Measurements from ENCODE around the gene RABGAP1L. TPM values are rescaled to one million over a fixed set of nuclear protein-coding genes. Genes with fewer than 3 reads are reported as not detected.

Gene RABGAP1L
- polyA plus RNA-seq, 1 donor from 2014 or later: 88.6 TPM

DNA sequence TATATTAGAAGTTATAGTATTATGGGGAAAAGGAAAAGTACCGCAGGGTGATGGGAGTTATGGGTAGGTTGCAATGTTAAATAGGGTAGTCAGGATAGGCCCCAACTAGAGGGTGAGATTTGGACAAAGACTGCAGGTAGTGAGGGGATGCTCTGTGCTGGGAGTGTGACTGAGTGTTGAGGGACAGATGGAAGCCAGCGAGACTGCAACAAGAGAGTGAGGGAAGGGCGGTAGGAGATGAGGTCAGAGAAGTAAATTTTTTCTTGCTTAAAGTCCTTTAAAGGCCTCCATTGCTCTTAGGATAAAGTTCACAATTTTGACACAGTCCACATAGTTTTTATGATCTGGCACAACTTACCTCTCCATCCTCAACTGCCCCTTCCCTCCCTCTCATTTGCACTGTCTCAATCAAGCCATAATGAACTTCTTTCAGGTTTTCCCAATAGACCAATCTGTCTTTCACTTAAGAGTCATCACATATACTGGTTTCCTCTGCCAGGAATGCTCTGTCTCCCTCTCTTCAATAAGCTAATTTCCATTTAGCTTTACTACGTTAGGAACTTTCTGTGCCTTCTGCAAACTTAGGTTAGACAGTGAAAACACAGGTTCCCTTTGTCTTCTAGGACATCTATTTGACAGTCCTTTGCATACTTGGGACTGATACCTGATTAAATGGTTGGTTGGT lies 602.7 kb downstream of the RABGAP1L start:
- peaks cover 0 to 3% (median 0%) of the 10 kb centered on the region in 3 donors for H3K9me3 Mint-ChIP-seq
- peaks cover 0 to 5% (median 0%) of the 10 kb centered on the region in 3 donors for H3K4me1 Mint-ChIP-seq
- no peaks in the 10 kb centered on the region for H3K27me3 Mint-ChIP-seq
- H3K36me3 Mint-ChIP-seq: peaks cover 2% of the 10 kb centered on the region
- H3K4me3 Mint-ChIP-seq: no peak overlapping the region
- no peak overlapping the region for H3K27ac Mint-ChIP-seq

DNA sequence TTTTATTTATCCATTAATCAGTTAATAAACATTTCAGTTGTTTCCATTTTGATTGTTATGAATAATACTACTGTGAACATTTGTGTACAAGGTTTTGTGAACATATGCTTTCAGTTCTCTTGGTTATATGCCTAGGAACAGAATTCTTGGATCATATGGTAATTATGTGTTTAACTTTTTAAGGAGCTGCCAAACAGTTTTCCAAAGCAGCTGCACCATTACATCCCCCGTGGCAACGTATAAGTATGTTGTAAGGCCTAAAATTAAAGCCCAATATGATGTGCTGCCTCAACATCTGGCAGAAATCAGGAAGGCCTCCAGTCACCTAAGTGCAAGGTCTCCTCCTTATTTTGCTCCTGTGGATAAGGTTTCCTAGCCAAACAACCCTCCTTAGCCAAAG lies 604.9 kb downstream of the RABGAP1L start:
- H3K27ac Mint-ChIP-seq: no peak overlapping the region
- H3K4me3 Mint-ChIP-seq: no peak overlapping the region
- H3K27me3 Mint-ChIP-seq: no peaks in the 10 kb centered on the region
- peaks cover 0 to 3% (median 0%) of the 10 kb centered on the region in 3 donors for H3K9me3 Mint-ChIP-seq
- peaks cover 2% of the 10 kb centered on the region for H3K36me3 Mint-ChIP-seq
- H3K4me1 Mint-ChIP-seq: peaks cover 0 to 5% (median 3%) of the 10 kb centered on the region in 3 donors

DNA sequence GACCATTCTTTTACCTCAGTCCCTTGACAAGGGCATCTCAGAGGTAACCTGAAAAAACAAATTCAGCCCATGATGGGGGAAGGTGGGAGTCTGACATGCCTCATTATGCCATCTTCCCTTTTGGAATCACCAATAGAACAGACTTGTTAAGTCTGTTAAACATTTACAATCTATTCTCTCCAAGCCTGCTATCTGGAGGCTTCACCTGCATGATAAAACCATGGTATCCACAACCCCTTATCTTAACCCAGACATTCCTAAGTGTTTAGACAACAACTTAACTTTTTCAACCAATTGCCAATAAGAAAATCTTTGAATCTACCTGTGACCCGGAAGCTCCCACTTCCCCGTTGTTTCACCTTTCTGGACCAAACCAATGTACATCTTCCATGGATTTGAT lies 607.4 kb downstream of the RABGAP1L start:
- H3K27ac Mint-ChIP-seq: peak overlapping the region in 1 of 3 donors; percentile 20
- H3K36me3 Mint-ChIP-seq: peaks cover 2% of the 10 kb centered on the region
- H3K4me3 Mint-ChIP-seq: no peak overlapping the region
- peaks cover 0 to 3% (median 0%) of the 10 kb centered on the region in 3 donors for H3K9me3 Mint-ChIP-seq
- H3K4me1 Mint-ChIP-seq: peaks cover 0 to 9% (median 3%) of the 10 kb centered on the region in 3 donors
- H3K27me3 Mint-ChIP-seq: no peaks in the 10 kb centered on the region

DNA sequence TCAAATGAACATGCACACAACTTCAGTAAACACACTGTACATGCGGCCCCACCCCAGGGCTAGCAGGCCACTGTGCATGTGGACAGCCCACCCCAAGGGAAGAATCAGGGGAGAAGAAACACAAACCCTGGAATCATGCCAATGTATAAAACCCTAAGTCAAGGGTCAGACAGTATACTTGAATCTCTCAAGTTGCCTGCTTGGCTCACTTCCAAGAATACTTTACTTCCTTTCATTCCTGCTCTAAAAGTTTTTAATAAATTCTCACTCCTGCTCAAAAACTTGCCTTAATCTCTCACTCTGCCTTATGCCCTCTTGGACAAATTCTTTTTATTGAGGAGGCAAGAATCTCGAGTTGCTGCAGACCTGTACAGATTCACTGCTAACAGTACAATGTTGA lies 609.2 kb downstream of the RABGAP1L start:
- no peaks in the 10 kb centered on the region for H3K9me3 Mint-ChIP-seq
- H3K4me3 Mint-ChIP-seq: no peak overlapping the region
- H3K27me3 Mint-ChIP-seq: no peaks in the 10 kb centered on the region
- peak overlapping the region in 1 of 3 donors; percentile 73 for H3K27ac Mint-ChIP-seq
- H3K4me1 Mint-ChIP-seq: peaks cover 0 to 4% (median 3%) of the 10 kb centered on the region in 3 donors
- H3K36me3 Mint-ChIP-seq: peaks cover 2% of the 10 kb centered on the region

GRCh38 chr1:174768949-174769348 lies 609.6 kb downstream of the RABGAP1L start:
- Mint-ChIP-seq H3K27me3 (no peaks in the 10 kb centered on the region), H3K27ac (no peak overlapping the region), H3K36me3 (peaks cover 2% of the 10 kb centered on the region), H3K9me3 (no peaks in the 10 kb centered on the region), H3K4me3 (no peak overlapping the region), H3K4me1 (peaks cover 0 to 4% (median 3%) of the 10 kb centered on the region in 3 donors)

DNA sequence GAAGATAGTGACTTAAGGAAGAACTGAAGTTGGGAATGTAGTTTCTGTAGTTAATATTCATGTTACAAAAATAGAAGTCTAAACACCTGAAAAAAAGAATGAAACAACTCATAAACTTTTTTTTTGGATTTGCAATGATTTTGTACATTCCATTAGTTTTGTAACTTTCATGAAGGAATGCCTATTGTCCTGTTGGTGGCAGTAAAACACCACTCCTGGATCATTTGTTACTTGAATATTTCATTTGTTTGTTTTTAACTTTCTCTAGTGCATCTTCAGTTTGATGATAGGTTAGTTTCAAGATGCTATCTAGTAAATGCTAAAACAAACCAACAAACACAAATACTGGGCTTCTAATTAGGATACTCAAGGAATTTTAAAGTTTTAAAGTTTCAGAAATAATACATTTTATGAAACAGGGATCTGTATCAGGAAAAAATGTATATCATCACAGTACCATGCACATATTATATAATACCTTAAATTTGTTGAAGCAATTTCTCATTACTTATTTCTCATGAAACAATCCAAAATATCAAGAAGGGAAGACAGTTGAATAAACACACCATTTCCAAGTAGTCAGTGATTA lies 610.7 kb downstream of the RABGAP1L start:
- Mint-ChIP-seq H3K9me3 (no peaks in the 10 kb centered on the region), H3K27ac (no peak overlapping the region), H3K4me3 (no peak overlapping the region), H3K4me1 (peaks cover 0 to 8% (median 3%) of the 10 kb centered on the region in 3 donors), H3K27me3 (no peaks in the 10 kb centered on the region), H3K36me3 (peaks cover 2% of the 10 kb centered on the region)

GRCh38 chr1:174775621-174776020 lies 616.3 kb downstream of the RABGAP1L start:
- Mint-ChIP-seq H3K27me3 (no peaks in the 10 kb centered on the region), H3K9me3 (peaks cover 0 to 3% (median 2%) of the 10 kb centered on the region in 3 donors), H3K4me1 (peaks cover 6 to 25% (median 9%) of the 10 kb centered on the region in 3 donors), H3K36me3 (peaks cover 2% of the 10 kb centered on the region), H3K27ac (no peak overlapping the region), H3K4me3 (no peak overlapping the region)

DNA sequence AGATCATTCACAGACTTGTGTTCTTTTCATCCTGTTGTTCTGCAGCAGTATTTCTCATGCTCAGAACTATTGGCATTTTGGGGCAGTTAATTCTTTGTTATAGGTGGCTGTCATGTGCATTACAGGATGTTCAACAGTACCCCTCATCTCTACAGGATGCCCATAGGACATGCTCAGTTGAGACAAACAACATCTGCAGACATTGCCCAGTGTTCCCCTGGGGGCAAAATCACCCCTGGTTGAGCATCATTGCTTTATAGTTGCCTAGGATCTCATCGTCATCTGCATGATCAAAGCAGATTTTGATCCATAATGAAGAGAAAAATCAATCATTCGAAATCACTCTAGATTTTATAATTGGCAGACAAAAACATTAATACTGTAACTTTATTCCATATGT lies 617.9 kb downstream of the RABGAP1L start:
- Mint-ChIP-seq H3K9me3 (peaks cover 0 to 3% (median 2%) of the 10 kb centered on the region in 3 donors), H3K4me3 (no peak overlapping the region), H3K27ac (peak overlapping the region in 1 of 3 donors; percentile 41), H3K36me3 (peaks cover 3% of the 10 kb centered on the region), H3K27me3 (no peaks in the 10 kb centered on the region), H3K4me1 (peaks cover 6 to 25% (median 9%) of the 10 kb centered on the region in 3 donors)

- no peaks in the 10 kb centered on the region for H3K27me3 Mint-ChIP-seq
- peaks cover 3 to 15% (median 6%) of the 10 kb centered on the region in 3 donors for H3K4me1 Mint-ChIP-seq
- H3K4me3 Mint-ChIP-seq: no peak overlapping the region
- H3K9me3 Mint-ChIP-seq: no peaks in the 10 kb centered on the region
- H3K27ac Mint-ChIP-seq: no peak overlapping the region
- H3K36me3 Mint-ChIP-seq: peaks cover 7% of the 10 kb centered on the region
Observed at GRCh38 chr1:174785510-174785909, 626.2 kb downstream of the RABGAP1L start.

DNA sequence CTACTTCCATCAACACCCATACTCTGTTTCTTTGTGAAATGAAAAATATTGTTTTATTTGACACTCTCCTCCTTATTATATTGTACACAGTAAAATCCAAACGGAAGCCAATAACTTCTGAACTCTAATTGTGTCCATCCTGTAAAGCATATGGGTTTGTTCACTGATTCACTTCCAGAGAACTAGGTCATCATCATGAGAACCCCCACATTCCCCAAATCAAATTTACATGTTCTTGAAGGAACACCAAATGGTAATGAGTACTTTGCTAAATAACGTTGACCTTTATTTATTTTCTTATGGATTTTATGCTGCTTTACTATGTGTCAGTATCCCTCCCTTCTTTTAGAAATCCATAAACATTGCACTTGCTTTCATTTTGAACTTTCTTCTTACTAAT lies 627.0 kb downstream of the RABGAP1L start:
- H3K36me3 Mint-ChIP-seq: peaks cover 7% of the 10 kb centered on the region
- H3K4me3 Mint-ChIP-seq: no peak overlapping the region
- no peaks in the 10 kb centered on the region for H3K9me3 Mint-ChIP-seq
- no peak overlapping the region for H3K27ac Mint-ChIP-seq
- peaks cover 3 to 15% (median 6%) of the 10 kb centered on the region in 3 donors for H3K4me1 Mint-ChIP-seq
- H3K27me3 Mint-ChIP-seq: no peaks in the 10 kb centered on the region

GRCh38 chr1:174786760-174787159 lies 627.4 kb downstream of the RABGAP1L start:
- Mint-ChIP-seq H3K27me3 (no peaks in the 10 kb centered on the region), H3K4me1 (peaks cover 3 to 19% (median 6%) of the 10 kb centered on the region in 3 donors), H3K36me3 (peaks cover 6% of the 10 kb centered on the region), H3K4me3 (no peak overlapping the region), H3K9me3 (no peaks in the 10 kb centered on the region), H3K27ac (no peak overlapping the region)

DNA sequence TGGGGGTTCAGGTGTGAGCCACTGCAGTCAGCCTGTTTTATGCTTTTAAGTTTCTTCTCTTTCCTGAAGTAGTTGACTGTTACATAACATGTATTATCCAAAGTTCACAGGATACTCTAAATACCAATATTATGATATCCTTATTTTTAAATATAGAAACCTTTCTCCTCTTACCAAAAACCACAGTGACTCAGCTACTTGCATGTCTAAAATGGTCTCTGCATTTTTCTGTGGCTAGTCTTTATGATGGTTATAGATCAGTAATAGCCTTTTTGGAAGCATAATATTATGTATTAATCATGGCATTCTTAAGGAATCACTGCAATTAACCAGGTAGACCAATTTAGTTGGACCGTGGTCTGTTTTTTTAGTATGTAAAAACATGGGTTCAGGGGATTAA lies 629.7 kb downstream of the RABGAP1L start:
- H3K4me3 Mint-ChIP-seq: no peak overlapping the region
- no peaks in the 10 kb centered on the region for H3K9me3 Mint-ChIP-seq
- H3K27me3 Mint-ChIP-seq: no peaks in the 10 kb centered on the region
- peaks cover under 1% of the 10 kb centered on the region for H3K36me3 Mint-ChIP-seq
- H3K4me1 Mint-ChIP-seq: peaks cover 3 to 24% (median 8%) of the 10 kb centered on the region in 3 donors
- no peak overlapping the region for H3K27ac Mint-ChIP-seq

GRCh38 chr1:174789399-174789798 lies 630.1 kb downstream of the RABGAP1L start:
- Mint-ChIP-seq H3K27me3 (no peaks in the 10 kb centered on the region), H3K4me1 (peaks cover 3 to 24% (median 8%) of the 10 kb centered on the region in 3 donors), H3K36me3 (peaks cover 3% of the 10 kb centered on the region), H3K9me3 (no peaks in the 10 kb centered on the region), H3K4me3 (no peak overlapping the region), H3K27ac (no peak overlapping the region)

DNA sequence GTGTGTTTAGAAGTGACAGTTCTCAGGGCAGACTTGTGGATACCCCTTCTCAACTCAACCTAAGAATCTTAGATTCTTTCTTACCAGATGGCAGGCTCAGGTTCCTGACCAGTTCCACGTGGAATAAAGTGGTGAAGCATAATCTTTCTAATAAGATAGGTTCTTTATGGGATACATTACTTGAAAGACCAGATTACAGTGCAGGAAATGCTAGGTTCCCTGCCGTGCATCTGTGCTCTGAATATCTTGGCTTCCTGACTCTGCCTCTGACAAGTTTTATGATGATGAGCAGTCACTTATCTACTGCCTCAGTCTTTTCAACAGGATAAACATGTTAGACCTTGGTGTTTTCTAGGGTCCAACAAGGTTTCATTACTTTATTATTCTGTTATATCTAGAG lies 632.5 kb downstream of the RABGAP1L start:
- Mint-ChIP-seq H3K4me3 (no peak overlapping the region), H3K9me3 (no peaks in the 10 kb centered on the region), H3K27ac (no peak overlapping the region), H3K36me3 (peaks cover 3% of the 10 kb centered on the region), H3K27me3 (no peaks in the 10 kb centered on the region), H3K4me1 (peaks cover under 1 to 10% (median 7%) of the 10 kb centered on the region in 3 donors)

DNA sequence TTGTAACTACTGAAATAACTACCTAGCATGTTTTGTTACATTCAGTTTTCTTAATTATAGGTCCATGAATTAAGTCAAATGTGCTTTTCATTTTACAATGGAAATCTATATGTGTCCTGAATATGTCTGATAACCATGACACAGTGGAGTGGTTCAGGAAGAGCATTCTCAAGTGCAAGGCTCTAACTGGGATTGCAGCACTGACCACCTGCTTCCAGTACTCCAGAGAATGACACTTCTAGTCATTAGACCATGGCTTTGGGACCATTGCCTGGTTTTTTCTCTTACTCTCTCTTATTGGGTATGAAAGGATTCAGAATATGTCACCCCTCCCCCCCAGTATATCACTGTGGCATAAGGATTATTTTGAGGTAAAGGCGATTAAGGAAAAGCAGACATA lies 635.5 kb downstream of the RABGAP1L start:
- Mint-ChIP-seq H3K36me3 (peaks cover 3% of the 10 kb centered on the region), H3K9me3 (no peaks in the 10 kb centered on the region), H3K4me1 (peaks cover 1 to 9% (median 6%) of the 10 kb centered on the region in 3 donors), H3K27ac (peak overlapping the region in 2 of 3 donors; percentile 13 to 31), H3K4me3 (no peak overlapping the region), H3K27me3 (no peaks in the 10 kb centered on the region)

All from IgD-negative memory B cell (primary cell).